Measurements from ENCODE around the gene SPCS3.
"Not testable (repeated sequence)": the region's sequence is repeated elsewhere in the genome, so short reads cannot be mapped to it uniquely, and the experiment has no call there.

Gene SPCS3

DNA sequence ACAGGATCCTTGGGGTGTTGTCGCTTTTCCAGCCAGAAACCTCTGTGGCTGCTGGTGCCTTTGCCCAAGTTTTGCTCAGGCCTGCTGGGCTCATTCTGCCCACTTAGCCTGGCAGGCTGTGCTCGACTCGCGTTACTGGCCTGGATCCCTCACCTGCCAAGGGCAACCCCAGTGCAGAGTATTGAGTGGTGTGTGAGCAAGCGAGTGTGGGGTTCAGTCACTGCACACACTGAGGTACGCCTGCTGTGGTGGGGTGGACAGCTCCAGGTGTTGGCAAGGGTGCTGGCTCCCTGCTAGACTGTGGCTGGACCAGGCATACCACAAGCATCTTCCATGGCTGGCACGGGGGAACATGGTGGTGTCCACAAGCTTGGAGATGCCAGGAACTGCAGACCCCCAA is 22.6 kb downstream of the SPCS3 start:
- Histone ChIP-seq H3K27ac (ENCODE audit: insufficient read depth in 1 of 2, low read depth in 1 of 2, low read length in 2 of 2, poor library complexity in 1 of 2, severe bottlenecking in 2 of 2) (no peak overlapping the region), H3K4me1 (ENCODE audit: control extremely low read depth in 1 of 4, control insufficient read depth in 4 of 4, insufficient read depth in 4 of 4, low read length in 3 of 4) (peaks cover 0 to 3% (median 0%) of the 10 kb centered on the region in 4 experiments), H3K36me3 (ENCODE audit: control insufficient read depth in 4 of 4, insufficient read depth in 4 of 4, low read length in 3 of 4) (peaks cover 0 to 4% (median 0%) of the 10 kb centered on the region in 4 experiments), H3K4me3 (ENCODE audit: control insufficient read depth in 1 of 7, extremely low read depth in 1 of 7, insufficient read depth in 4 of 7, low read depth in 2 of 7, low read length in 6 of 7) (no peak overlapping the region), H3K9me3 (ENCODE audit: control extremely low read depth in 1 of 5, control insufficient read depth in 4 of 5, insufficient read depth in 2 of 5, low read depth in 1 of 5, low read length in 4 of 5) (peaks cover 0 to 23% (median 19%) of the 10 kb centered on the region in 5 experiments), H3K27me3 (replicated peaks in 2 of 5; ENCODE audit: control insufficient read depth in 4 of 5, insufficient read depth in 5 of 5, low read length in 4 of 5) (no peaks in the 10 kb centered on the region)
- ChIA-PET CTCF (interaction anchor here (0.8 to 4.6 kb wide), 8 partner anchors 11 to 309 kb away, joined by 3 to 39 read pairs (median 7); no protein-coding TSS in a partner anchor), POLR2A (no interaction called here)
- 97% methylated on average over 6 of the region's 7 CpGs for whole genome bisulfite sequencing (ENCODE audit: insufficient coverage)
- no peak for DNase-seq

DNA sequence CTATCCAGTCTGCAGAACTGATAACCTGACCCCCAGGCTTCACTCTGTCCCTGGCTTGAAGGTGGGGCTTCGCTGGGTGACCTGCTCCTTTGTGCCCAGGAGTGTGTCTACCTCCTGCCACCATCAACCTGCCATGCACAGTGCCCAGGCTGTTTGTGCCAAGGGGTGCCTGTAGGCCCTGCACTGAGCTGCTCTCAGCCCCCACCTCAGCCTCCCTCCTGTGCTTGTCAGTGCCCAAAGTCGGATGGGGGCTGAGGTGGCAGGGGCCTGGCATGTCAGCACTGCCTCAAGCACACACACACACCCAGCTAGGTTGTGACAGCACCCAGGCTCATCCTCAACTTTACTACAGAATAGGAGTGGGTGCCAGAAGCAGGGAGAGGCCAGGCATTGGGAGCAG is 23.5 kb downstream of the SPCS3 start:
- CTCF ChIA-PET = interaction anchor here (1.5 to 4.6 kb wide), 4 partner anchors 185 to 310 kb away, joined by 3 to 39 read pairs (median 14); no protein-coding TSS in a partner anchor
- WGBS (ENCODE audit: insufficient coverage) = 78% methylated on average over 1 of the region's 2 CpGs
- no peak overlapping the region for H3K4me3 ChIP-seq (ENCODE audit: control insufficient read depth in 1 of 7, extremely low read depth in 1 of 7, insufficient read depth in 4 of 7, low read depth in 2 of 7, low read length in 6 of 7)
- H3K27ac ChIP-seq (ENCODE audit: insufficient read depth in 1 of 2, low read depth in 1 of 2, low read length in 2 of 2, poor library complexity in 1 of 2, severe bottlenecking in 2 of 2) = no peak overlapping the region
- POLR2A ChIA-PET = no interaction called here
- peaks cover 0 to 4% (median 0%) of the 10 kb centered on the region in 4 experiments for H3K36me3 ChIP-seq (ENCODE audit: control insufficient read depth in 4 of 4, insufficient read depth in 4 of 4, low read length in 3 of 4)
- H3K27me3 ChIP-seq (replicated peaks in 2 of 5; ENCODE audit: control insufficient read depth in 4 of 5, insufficient read depth in 5 of 5, low read length in 4 of 5) = no peaks in the 10 kb centered on the region
- H3K4me1 ChIP-seq (ENCODE audit: control extremely low read depth in 1 of 4, control insufficient read depth in 4 of 4, insufficient read depth in 4 of 4, low read length in 3 of 4) = peaks cover 0 to 3% (median 0%) of the 10 kb centered on the region in 4 experiments
- no peak for DNase-seq
- peaks cover 0 to 23% (median 19%) of the 10 kb centered on the region in 5 experiments for H3K9me3 ChIP-seq (ENCODE audit: control extremely low read depth in 1 of 5, control insufficient read depth in 4 of 5, insufficient read depth in 2 of 5, low read depth in 1 of 5, low read length in 4 of 5)

DNA sequence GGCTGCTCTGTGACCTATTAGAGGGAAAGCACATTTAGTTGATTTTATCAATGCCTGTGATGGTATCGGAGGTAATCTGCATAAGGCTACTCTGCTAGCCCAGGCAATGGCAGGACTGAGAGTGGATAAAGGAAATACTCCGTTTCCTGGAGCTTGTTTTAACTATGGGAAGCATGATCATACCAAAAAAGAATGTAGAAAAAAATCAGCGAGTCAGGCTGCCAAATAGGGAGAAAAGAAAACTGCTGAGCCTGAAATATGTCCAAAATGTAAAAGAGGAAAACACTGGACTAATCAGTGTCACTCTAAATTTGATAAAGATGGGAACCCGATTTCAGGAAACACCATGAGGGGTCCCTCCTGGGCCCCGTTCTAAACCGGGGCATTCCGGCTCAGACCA is 25.6 kb downstream of the SPCS3 start:
- peaks cover 0 to 23% (median 19%) of the 10 kb centered on the region in 5 experiments for H3K9me3 ChIP-seq (ENCODE audit: control extremely low read depth in 1 of 5, control insufficient read depth in 4 of 5, insufficient read depth in 2 of 5, low read depth in 1 of 5, low read length in 4 of 5)
- DNase-seq; H3K27ac ChIP-seq (ENCODE audit: insufficient read depth in 1 of 2, low read depth in 1 of 2, low read length in 2 of 2, poor library complexity in 1 of 2, severe bottlenecking in 2 of 2); H3K4me3 ChIP-seq (ENCODE audit: control insufficient read depth in 1 of 7, extremely low read depth in 1 of 7, insufficient read depth in 4 of 7, low read depth in 2 of 7, low read length in 6 of 7); H3K36me3 ChIP-seq (ENCODE audit: control insufficient read depth in 4 of 4, insufficient read depth in 4 of 4, low read length in 3 of 4); H3K4me1 ChIP-seq (ENCODE audit: control extremely low read depth in 1 of 4, control insufficient read depth in 4 of 4, insufficient read depth in 4 of 4, low read length in 3 of 4); POLR2A ChIA-PET; H3K27me3 ChIP-seq (replicated peaks in 2 of 5; ENCODE audit: control insufficient read depth in 4 of 5, insufficient read depth in 5 of 5, low read length in 4 of 5): not testable (repeated sequence)
- CTCF ChIA-PET = interaction anchor here (1.4 kb wide), 1 partner anchor 310 kb away, joined by 6 read pairs; no protein-coding TSS in a partner anchor
- WGBS (ENCODE audit: insufficient coverage) = 99% methylated on average over 7 of the region's 7 CpGs

DNA sequence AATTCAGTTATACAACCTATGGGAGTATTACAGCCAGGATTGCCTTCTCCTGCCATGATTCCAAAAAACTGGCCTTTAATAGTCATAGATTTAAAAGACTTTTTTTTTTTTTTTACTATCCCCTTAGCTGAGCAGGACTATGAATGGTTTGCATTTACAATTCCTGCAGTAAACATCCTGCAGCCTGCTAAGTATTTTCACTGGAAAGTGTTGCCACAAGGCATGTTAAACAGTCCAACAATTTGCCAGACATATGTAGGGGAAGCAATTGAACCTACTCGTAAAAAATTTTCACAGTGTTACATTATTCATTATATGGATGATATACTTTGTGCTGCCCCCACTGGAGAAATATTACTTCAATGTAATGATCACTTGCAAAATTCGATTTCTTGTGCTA is 27.1 kb downstream of the SPCS3 start:
- H3K4me1 ChIP-seq (ENCODE audit: control extremely low read depth in 1 of 4, control insufficient read depth in 4 of 4, insufficient read depth in 4 of 4, low read length in 3 of 4); H3K36me3 ChIP-seq (ENCODE audit: control insufficient read depth in 4 of 4, insufficient read depth in 4 of 4, low read length in 3 of 4); H3K4me3 ChIP-seq (ENCODE audit: control insufficient read depth in 1 of 7, extremely low read depth in 1 of 7, insufficient read depth in 4 of 7, low read depth in 2 of 7, low read length in 6 of 7); POLR2A ChIA-PET; H3K27me3 ChIP-seq (replicated peaks in 2 of 5; ENCODE audit: control insufficient read depth in 4 of 5, insufficient read depth in 5 of 5, low read length in 4 of 5); DNase-seq; H3K27ac ChIP-seq (ENCODE audit: insufficient read depth in 1 of 2, low read depth in 1 of 2, low read length in 2 of 2, poor library complexity in 1 of 2, severe bottlenecking in 2 of 2): not testable (repeated sequence)
- CTCF ChIA-PET = interaction anchor here (1.0 kb wide), 1 partner anchor 38 kb away, joined by 3 read pairs; no protein-coding TSS in a partner anchor
- peaks cover 0 to 23% (median 21%) of the 10 kb centered on the region in 5 experiments for H3K9me3 ChIP-seq (ENCODE audit: control extremely low read depth in 1 of 5, control insufficient read depth in 4 of 5, insufficient read depth in 2 of 5, low read depth in 1 of 5, low read length in 4 of 5)
- WGBS (ENCODE audit: insufficient coverage) = 100% methylated on average over 1 of the region's 2 CpGs

DNA sequence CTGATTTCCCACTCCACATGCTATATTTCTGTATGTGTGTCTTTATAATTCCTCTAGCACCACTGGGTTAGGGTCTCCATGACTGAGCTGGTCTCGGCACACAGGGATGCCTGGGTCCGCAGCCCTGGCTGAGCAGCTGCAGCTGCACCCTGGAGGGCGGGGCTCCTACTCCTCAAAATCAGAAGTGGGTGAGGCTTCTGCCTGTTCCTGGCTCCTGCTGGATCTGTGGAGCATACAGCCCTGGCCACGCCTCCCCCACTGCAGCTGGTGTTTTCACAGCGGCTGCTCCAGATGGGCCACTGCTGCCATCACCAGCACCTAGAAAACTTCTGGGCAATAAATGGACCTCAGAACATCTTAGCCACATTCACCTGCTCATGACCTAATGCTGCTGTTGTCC is 30.9 kb downstream of the SPCS3 start:
- no peaks in the 10 kb centered on the region for H3K36me3 ChIP-seq (ENCODE audit: control insufficient read depth in 4 of 4, insufficient read depth in 4 of 4, low read length in 3 of 4)
- H3K4me3 ChIP-seq (ENCODE audit: control insufficient read depth in 1 of 7, extremely low read depth in 1 of 7, insufficient read depth in 4 of 7, low read depth in 2 of 7, low read length in 6 of 7) = no peak overlapping the region
- no peak for DNase-seq
- H3K27me3 ChIP-seq (replicated peaks in 2 of 5; ENCODE audit: control insufficient read depth in 4 of 5, insufficient read depth in 5 of 5, low read length in 4 of 5) = no peaks in the 10 kb centered on the region
- H3K4me1 ChIP-seq (ENCODE audit: control extremely low read depth in 1 of 4, control insufficient read depth in 4 of 4, insufficient read depth in 4 of 4, low read length in 3 of 4) = no peaks in the 10 kb centered on the region
- POLR2A ChIA-PET = no interaction called here
- 94% methylated on average over 2 of the region's 5 CpGs for WGBS (ENCODE audit: insufficient coverage)
- no peak overlapping the region for H3K27ac ChIP-seq (ENCODE audit: insufficient read depth in 1 of 2, low read depth in 1 of 2, low read length in 2 of 2, poor library complexity in 1 of 2, severe bottlenecking in 2 of 2)
- H3K9me3 ChIP-seq (ENCODE audit: control extremely low read depth in 1 of 5, control insufficient read depth in 4 of 5, insufficient read depth in 2 of 5, low read depth in 1 of 5, low read length in 4 of 5) = peaks cover 0 to 4% (median 2%) of the 10 kb centered on the region in 5 experiments
- CTCF ChIA-PET = no interaction called here

DNA sequence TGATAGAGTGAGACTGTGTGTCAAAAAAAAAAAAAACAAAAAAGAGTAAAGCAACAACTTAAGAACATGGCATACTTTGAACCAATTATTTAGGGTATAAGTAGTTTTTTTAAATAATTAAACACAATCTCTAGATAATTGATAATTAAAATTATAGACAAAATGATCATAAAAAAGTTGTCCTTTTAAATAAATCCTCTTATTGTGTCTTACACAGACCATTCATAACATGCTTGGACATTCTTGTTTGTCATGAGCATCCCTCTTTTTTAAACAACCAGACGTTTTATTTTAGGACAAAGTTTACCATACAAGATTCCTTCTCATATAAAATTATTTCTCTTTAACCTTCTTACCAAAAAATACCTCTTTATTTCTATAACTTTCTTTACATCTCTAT is 35.1 kb downstream of the SPCS3 start:
- Histone ChIP-seq H3K4me1 (ENCODE audit: control extremely low read depth in 1 of 4, control insufficient read depth in 4 of 4, insufficient read depth in 4 of 4, low read length in 3 of 4) (no peaks in the 10 kb centered on the region), H3K4me3 (ENCODE audit: control insufficient read depth in 1 of 7, extremely low read depth in 1 of 7, insufficient read depth in 4 of 7, low read depth in 2 of 7, low read length in 6 of 7) (no peak overlapping the region), H3K27ac (ENCODE audit: insufficient read depth in 1 of 2, low read depth in 1 of 2, low read length in 2 of 2, poor library complexity in 1 of 2, severe bottlenecking in 2 of 2) (no peak overlapping the region), H3K27me3 (replicated peaks in 2 of 5; ENCODE audit: control insufficient read depth in 4 of 5, insufficient read depth in 5 of 5, low read length in 4 of 5) (no peaks in the 10 kb centered on the region), H3K9me3 (ENCODE audit: control extremely low read depth in 1 of 5, control insufficient read depth in 4 of 5, insufficient read depth in 2 of 5, low read depth in 1 of 5, low read length in 4 of 5) (peaks cover 0 to 4% (median 2%) of the 10 kb centered on the region in 5 experiments), H3K36me3 (ENCODE audit: control insufficient read depth in 4 of 4, insufficient read depth in 4 of 4, low read length in 3 of 4) (no peaks in the 10 kb centered on the region)
- DNase-seq = no peak
- CTCF ChIA-PET = interaction anchor here (0.6 to 1.3 kb wide), 2 partner anchors 72 to 692 kb away, joined by 3 to 4 read pairs; no protein-coding TSS in a partner anchor
- 100% methylated on average over 1 of the region's 1 CpG for whole genome bisulfite sequencing (ENCODE audit: insufficient coverage)
- POLR2A ChIA-PET = no interaction called here

DNA sequence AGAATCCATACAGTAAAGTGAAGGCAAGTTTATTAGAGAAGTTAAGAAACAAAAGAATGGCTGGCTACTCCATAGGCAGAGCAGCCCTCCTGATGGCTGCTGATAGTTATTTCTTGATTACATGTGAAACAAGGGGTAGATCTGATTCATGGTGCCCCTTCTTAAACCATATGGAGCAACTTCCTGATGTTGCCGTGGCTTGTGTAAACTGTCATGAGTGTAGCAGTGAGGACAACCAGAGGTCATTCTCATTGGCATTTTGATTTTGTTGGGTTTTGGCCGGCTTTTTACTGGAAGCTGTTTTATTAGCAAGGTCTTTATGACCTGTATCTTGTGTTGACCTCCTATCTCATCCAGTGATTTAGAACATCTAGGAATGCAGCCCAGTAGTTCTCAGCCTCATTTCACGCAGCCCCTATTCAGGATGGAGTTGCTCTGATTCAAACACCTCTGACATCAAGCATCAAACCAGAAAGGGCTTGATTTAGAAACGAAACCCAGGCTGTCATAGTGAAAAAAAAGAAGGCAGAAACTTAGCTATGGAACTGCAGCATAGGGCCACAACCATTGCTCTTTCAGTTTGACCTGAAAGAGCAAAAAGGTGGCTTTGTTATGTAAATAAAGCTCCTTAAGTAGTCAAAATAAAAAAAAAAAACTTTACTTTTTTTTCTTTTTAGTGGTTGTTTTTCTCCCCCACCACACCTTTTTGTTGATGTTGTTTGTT is 37.8 kb downstream of the SPCS3 start:
- ChIA-PET POLR2A (interaction anchor here (0.6 kb wide), 1 partner anchor 433 kb away, joined by 4 read pairs; no protein-coding TSS in a partner anchor), CTCF (no interaction called here)
- peaks cover 0 to 3% (median 0%) of the 10 kb centered on the region in 5 experiments for H3K9me3 ChIP-seq (ENCODE audit: control extremely low read depth in 1 of 5, control insufficient read depth in 4 of 5, insufficient read depth in 2 of 5, low read depth in 1 of 5, low read length in 4 of 5)
- 40% methylated on average over 1 of the region's 4 CpGs for WGBS (ENCODE audit: insufficient coverage)
- no peak overlapping the region for H3K27ac ChIP-seq (ENCODE audit: insufficient read depth in 1 of 2, low read depth in 1 of 2, low read length in 2 of 2, poor library complexity in 1 of 2, severe bottlenecking in 2 of 2)
- H3K27me3 ChIP-seq (replicated peaks in 2 of 5; ENCODE audit: control insufficient read depth in 4 of 5, insufficient read depth in 5 of 5, low read length in 4 of 5) = no peaks in the 10 kb centered on the region
- no peaks in the 10 kb centered on the region for H3K4me1 ChIP-seq (ENCODE audit: control extremely low read depth in 1 of 4, control insufficient read depth in 4 of 4, insufficient read depth in 4 of 4, low read length in 3 of 4)
- H3K36me3 ChIP-seq (ENCODE audit: control insufficient read depth in 4 of 4, insufficient read depth in 4 of 4, low read length in 3 of 4) = no peaks in the 10 kb centered on the region
- DNase-seq = no peak
- no peak overlapping the region for H3K4me3 ChIP-seq (ENCODE audit: control insufficient read depth in 1 of 7, extremely low read depth in 1 of 7, insufficient read depth in 4 of 7, low read depth in 2 of 7, low read length in 6 of 7)
